Gastrocnemius medialis (tissue), 4 donors: ENCODE results near the gene KATNAL1. TPM values are rescaled to one million over a fixed set of nuclear protein-coding genes. Genes with fewer than 3 reads are reported as not detected.

ENCODE experiments used
- ATAC-seq, 2 donors: fragments of 150-250 bp; one replicate each; pipeline ENCODE4 v1.9.1; 2016
- DNase-seq, 2 donors: peaks; one replicate each; pipeline ENCODE4 v3.0.0-alpha.2; 2019
- H3K27ac ChIP-seq, 4 donors: fragments of 200-600 bp; sonication (generic); 1 replicate in 1 of 4; 2 replicates in 3 of 4; pipeline ENCODE4 v1.5.1; 2016 to 2018; ENCODE audit warnings: mild to moderate bottlenecking in 2 of 4, moderate library complexity in 1 of 4
- H3K27me3 ChIP-seq, 3 donors: fragments of 200-600 bp; sonication (generic) in 2 of 3; 1 replicate in 1 of 3; 2 replicates in 2 of 3; pipeline versions ENCODE4 v1.5.1 to v1.6.0; 2016 to 2019; ENCODE audit warnings: mild to moderate bottlenecking in 1 of 3, moderate library complexity in 1 of 3
- H3K36me3 ChIP-seq, 2 donors: fragments of 200-600 bp; sonication (generic) in 1 of 2; one replicate each; pipeline ENCODE4 v1.5.1; 2017 to 2018
- H3K4me1 ChIP-seq, 2 donors: fragments of 200-600 bp; sonication (generic) in 1 of 2; one replicate each; pipeline ENCODE4 v1.5.1; 2016 to 2017; ENCODE audit warnings: mild to moderate bottlenecking in 2 of 2
- H3K4me3 ChIP-seq, 4 donors: fragments of 200-600 bp; sonication (generic) in 3 of 4; 1 replicate in 1 of 4; 2 replicates in 3 of 4; pipeline ENCODE4 v1.5.1; 2016 to 2019; ENCODE audit warnings: mild to moderate bottlenecking in 2 of 4
- H3K9me3 ChIP-seq, 3 donors: fragments of 200-600 bp; sonication (generic) in 2 of 3; 1 replicate in 1 of 3; 2 replicates in 2 of 3; pipeline ENCODE4 v1.5.1; 2016 to 2019
- CTCF ChIP-seq, 5 experiments: fragments of 450-650 bp in 3 of 5; fragments of 200-600 bp in 2 of 5; sonication (generic) in 2 of 5; IDR thresholded peaks in 4 of 5; conservative IDR thresholded peaks in 1 of 5; 1 replicate in 4 of 5; 2 replicates in 1 of 5; pipeline ENCODE4 v1.5.1; 2016 to 2019; ENCODE audit warnings: antibody characterized with exemption in 5 of 5, mild to moderate bottlenecking in 3 of 5, moderate library complexity in 3 of 5
- POLR2A ChIP-seq, 2 donors: fragments of 450-650 bp; IDR thresholded peaks; one replicate each; pipeline ENCODE4 v1.6.1; 2017; ENCODE audit warnings: antibody characterized with exemption in 2 of 2, mild to moderate bottlenecking in 2 of 2, moderate library complexity in 2 of 2
- in situ Hi-C, 4 donors: fragments of 200-750 bp; cut with MboI; loops; one replicate each; pipeline versions ENCODE4 v1.15.0 to v1.8.0; 2017; ENCODE audit warnings: low sequenced_read_pairs in 4 of 4
- intact Hi-C: fragments of 100-400 bp; cut with DNase I; formaldehyde crosslinking; loops from one replicate; pipeline ENCODE4 v1.15.1; 2023; ENCODE audit warnings: low total_unique reads
- total RNA-seq, 4 donors: library from RNA; depleted of rRNA; stranded (reverse); fragments of >200 nt; gene quantifications; one replicate each; pipeline versions ENCODE4 v1.1.0 to v1.2.3, GENCODE V29; 2016

The KATNAL1 gene
- total RNA-seq: 10 to 100 TPM; 10.2 to 18.9 (median 12.1) TPM

DNA sequence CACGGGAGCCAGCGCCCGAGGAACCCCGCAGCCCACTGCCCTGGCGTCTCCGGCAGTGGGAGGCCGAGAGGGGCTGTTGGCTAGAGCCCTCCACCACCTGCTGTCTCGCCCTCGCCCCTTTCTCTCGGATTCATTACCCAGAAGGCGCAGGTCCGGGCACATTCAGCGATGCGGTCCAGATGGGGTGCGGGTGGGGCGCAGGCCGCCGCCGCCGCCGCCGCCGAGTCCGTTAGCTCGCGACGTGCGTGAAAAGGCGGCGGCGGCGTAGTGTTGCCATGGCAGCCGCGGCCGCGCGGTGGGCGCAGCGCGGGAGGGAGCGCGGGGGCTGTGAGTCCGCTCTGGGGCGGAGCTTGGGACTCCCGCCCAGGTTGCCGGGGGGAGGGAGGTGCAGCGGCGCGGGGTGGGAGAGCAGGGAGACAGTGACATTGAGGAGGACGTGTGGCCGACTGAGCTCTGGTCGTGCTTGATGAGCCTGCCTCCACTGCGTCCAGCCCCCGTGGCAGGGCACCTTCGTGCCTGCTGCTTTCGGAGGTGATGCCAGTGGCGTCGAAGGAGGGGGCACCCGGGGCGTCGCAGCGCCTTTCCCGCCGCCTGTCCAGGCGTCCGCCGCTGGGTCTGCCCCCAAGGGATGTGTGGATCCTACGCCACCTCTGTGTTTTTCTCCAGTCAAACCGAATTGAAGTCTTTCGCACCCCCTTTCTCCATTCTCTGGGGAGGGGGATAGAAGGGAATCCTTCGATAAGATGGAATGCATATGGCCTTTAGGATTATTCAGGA lies at the start of gene KATNAL1:
KATNAL1 (minus strand) TSS at position 358 of the 777 bp plus-strand sequence. CDS start 23,774 bp downstream, outside the sequence.
- peaks cover 15% of the 10 kb centered on the region in 2 donors for H3K4me1 ChIP-seq
- H3K27ac ChIP-seq: peak within 1 kb of the TSS; percentile 87 to 96 (median 90)
- H3K27me3 ChIP-seq: no peaks in the 10 kb centered on the region
- H3K36me3 ChIP-seq: no peaks in the 10 kb centered on the region
- intact Hi-C loops: loop anchor here (1.0 to 5.0 kb wide), 4 partner anchors 33 to 310 kb away; partner anchors contain the start of genes HMGB1 and USPL1
- in situ Hi-C loops: no loop called here
- H3K9me3 ChIP-seq: no peaks in the 10 kb centered on the region
- ATAC-seq: peak; percentile 79 to 80
- TF ChIP-seq CTCF (IDR thresholded peaks at IDR 0.05 in 4 of 5, conservative IDR thresholded peaks at IDR 0.05 in 1 of 5) (no peak), POLR2A (IDR thresholded peaks at IDR 0.05) (peak; percentile 17 to 21)
- DNase-seq: peak; percentile 53 to 80
- peak within 1 kb of the TSS; percentile 85 to 98 (median 91) for H3K4me3 ChIP-seq

- Histone ChIP-seq H3K36me3 (no peaks in the 10 kb centered on the region), H3K4me3 (no peak overlapping the region), H3K27ac (no peak overlapping the region), H3K9me3 (no peaks in the 10 kb centered on the region), H3K27me3 (no peaks in the 10 kb centered on the region), H3K4me1 (no peaks in the 10 kb centered on the region)
- no peak for DNase-seq
- in situ Hi-C loops: no loop called here
- no peak for TF ChIP-seq CTCF (IDR thresholded peaks at IDR 0.05 in 4 of 5, conservative IDR thresholded peaks at IDR 0.05 in 1 of 5)
- no peak for ATAC-seq
- intact Hi-C loops: no loop called here
These were observed 48.5 kb upstream of the KATNAL1 start for GRCh38 chr13:30355839-30356238.

GRCh38 chr13:30355384-30355699 lies 48.0 kb upstream of the KATNAL1 start:
- in situ Hi-C loops: no loop called here

GRCh38 chr13:30354493-30355383 lies 47.4 kb upstream of the KATNAL1 start:
- in situ Hi-C loops (no loop called here), intact Hi-C loops (no loop called here)
- no peaks in the 10 kb centered on the region for H3K36me3 ChIP-seq
- no peak for TF ChIP-seq CTCF (IDR thresholded peaks at IDR 0.05 in 4 of 5, conservative IDR thresholded peaks at IDR 0.05 in 1 of 5)
- no peak for TF ChIP-seq POLR2A (IDR thresholded peaks at IDR 0.05)
- DNase-seq: no peak
- no peaks in the 10 kb centered on the region for H3K4me1 ChIP-seq
- ATAC-seq: no peak
- H3K4me3 ChIP-seq: no peak overlapping the region
- no peaks in the 10 kb centered on the region for H3K27me3 ChIP-seq
- H3K27ac ChIP-seq: no peak overlapping the region
- H3K9me3 ChIP-seq: no peaks in the 10 kb centered on the region

More at GRCh38 chr13:30355384-30355699, 48.0 kb upstream of the KATNAL1 start:
- no peak for DNase-seq
- Histone ChIP-seq H3K27me3 (no peaks in the 10 kb centered on the region), H3K4me1 (no peaks in the 10 kb centered on the region), H3K9me3 (no peaks in the 10 kb centered on the region), H3K4me3 (no peak overlapping the region), H3K36me3 (no peaks in the 10 kb centered on the region), H3K27ac (no peak overlapping the region)
- intact Hi-C loops: no loop called here
- ATAC-seq: peak in 1 of 2 donors; percentile 26
- TF ChIP-seq POLR2A (IDR thresholded peaks at IDR 0.05) (no peak), CTCF (IDR thresholded peaks at IDR 0.05 in 4 of 5, conservative IDR thresholded peaks at IDR 0.05 in 1 of 5) (peak in 4 of 5 experiments; percentile 19 to 61 (median 40))
